ENCODE results near the gene TMSB10.

DNA sequence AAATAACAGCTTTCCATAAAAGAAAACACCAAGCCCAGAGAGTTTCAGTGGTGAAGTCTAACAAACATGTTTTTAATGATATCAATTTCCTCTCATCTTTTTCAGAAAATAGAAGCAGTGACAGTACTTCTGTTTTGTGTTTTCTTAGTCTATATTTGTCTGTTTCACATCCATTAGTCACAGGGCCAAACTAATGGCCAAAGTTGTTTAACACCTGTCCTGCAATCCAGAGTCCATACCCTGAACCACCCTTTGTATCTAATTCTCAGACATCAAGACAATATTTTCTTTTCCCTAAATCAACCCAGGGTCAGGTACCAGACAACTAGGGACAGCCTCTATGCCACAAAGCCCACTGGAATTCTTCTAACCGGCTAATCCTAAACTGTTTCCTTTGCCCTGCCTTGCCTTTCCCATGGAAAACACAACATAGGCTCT, 25.9 kb downstream of the TMSB10 start:
- TF ChIP-seq, protein P1, sequence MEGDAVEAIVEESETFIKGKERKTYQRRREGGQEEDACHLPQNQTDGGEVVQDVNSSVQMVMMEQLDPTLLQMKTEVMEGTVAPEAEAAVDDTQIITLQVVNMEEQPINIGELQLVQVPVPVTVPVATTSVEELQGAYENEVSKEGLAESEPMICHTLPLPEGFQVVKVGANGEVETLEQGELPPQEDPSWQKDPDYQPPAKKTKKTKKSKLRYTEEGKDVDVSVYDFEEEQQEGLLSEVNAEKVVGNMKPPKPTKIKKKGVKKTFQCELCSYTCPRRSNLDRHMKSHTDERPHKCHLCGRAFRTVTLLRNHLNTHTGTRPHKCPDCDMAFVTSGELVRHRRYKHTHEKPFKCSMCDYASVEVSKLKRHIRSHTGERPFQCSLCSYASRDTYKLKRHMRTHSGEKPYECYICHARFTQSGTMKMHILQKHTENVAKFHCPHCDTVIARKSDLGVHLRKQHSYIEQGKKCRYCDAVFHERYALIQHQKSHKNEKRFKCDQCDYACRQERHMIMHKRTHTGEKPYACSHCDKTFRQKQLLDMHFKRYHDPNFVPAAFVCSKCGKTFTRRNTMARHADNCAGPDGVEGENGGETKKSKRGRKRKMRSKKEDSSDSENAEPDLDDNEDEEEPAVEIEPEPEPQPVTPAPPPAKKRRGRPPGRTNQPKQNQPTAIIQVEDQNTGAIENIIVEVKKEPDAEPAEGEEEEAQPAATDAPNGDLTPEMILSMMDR (conservative IDR thresholded peaks at IDR 0.05 in 1 of 2, IDR thresholded peaks at IDR 0.05 in 1 of 2; ENCODE audit: low read depth in 1 of 2, low read length in 2 of 2): no peak
- no peak for TF ChIP-seq EZH2 (IDR thresholded peaks at IDR 0.05; ENCODE audit: low read length, missing control alignments)
